HCT116 (cell line): ENCODE measurements around the gene ZDHHC19. TPM values are rescaled to one million over a fixed set of nuclear protein-coding genes. Genes with fewer than 3 reads are reported as not detected.

ENCODE experiments used
- ATAC-seq: fragments of 200-7000 bp; cut with Tn5 transposase; 2 replicates; pipeline ENCODE4 v1.9.1; 2020; ENCODE audit warnings: mild to moderate bottlenecking, moderate library complexity
- BruUV-seq: library from RNA; stranded (reverse); fragments of 400-500 nt; replicated peaks from 2 replicates; lab custom pipeline; 2021; lab: Mats Ljungman, UMichigan
- CTCF ChIA-PET: fragments of 300-600 bp; sonication (Branson Sonifier 250); formaldehyde crosslinking; loops from one replicate; lab custom pipeline; 2021; ENCODE audit warnings: antibody characterized with exemption; lab: Charles Lee
- POLR2A ChIA-PET: fragments of 300-600, 350-600 bp; sonication (Branson Sonifier 250); formaldehyde crosslinking; loops from one replicate; lab custom pipeline; 2021; ENCODE audit warnings: antibody characterized with exemption; lab: Charles Lee
- RAD21 ChIA-PET, 2 experiments: fragments of 300-600 bp; sonication (Branson Sonifier 250); formaldehyde crosslinking; loops; one replicate each; lab custom pipeline; 2023; ENCODE audit warnings: low total read pairs in 2 of 2; ENCODE audit not compliant: uncharacterized antibody in 2 of 2, unreplicated experiment in 2 of 2, low non-redundant PET in 1 of 2; lab: Charles Lee
- DNase-seq: peaks from one replicate; pipeline ENCODE4 v3.0.0-alpha.2; 2010; ENCODE audit warnings: low read depth, low spot score
- H2AFZ ChIP-seq: fragments of 200-600 bp; shearing (Covaris generic), sonication (generic); 2 replicates; pipeline ENCODE4 v1.6.1; 2017; ENCODE audit warnings: low read depth, mixed run types, mixed read lengths, antibody characterized with exemption, low read length; ENCODE audit not compliant: poor library complexity, severe bottlenecking
- H3K27ac ChIP-seq: 2 replicates; pipeline ENCODE4 v1.5.1; 2012; ENCODE audit warnings: low read depth, low read length
- H3K27me3 ChIP-seq: fragments of 200-600 bp; sonication (generic); 2 replicates; pipeline ENCODE4 v1.6.1; 2016; ENCODE audit warnings: mixed run types, low read length, mixed read lengths; ENCODE audit not compliant: insufficient read depth
- H3K36me3 ChIP-seq, 2 experiments: fragments of 200-500 bp in 1 of 2; fragments of 200-600 bp in 1 of 2; sonication (Bioruptor generic) in 1 of 2; sonication (generic) in 1 of 2; 2 replicates each; pipeline versions ENCODE4 v1.5.1 to v1.6.1; 2014 to 2016; ENCODE audit warnings: low read length in 2 of 2, inconsistent platforms in 1 of 2, mixed read lengths in 1 of 2, mixed run types in 1 of 2; ENCODE audit not compliant: insufficient read depth in 2 of 2, control insufficient read depth in 1 of 2
- H3K4me1 ChIP-seq, 2 experiments: fragments of 200-600 bp in 1 of 2; sonication (generic) in 1 of 2; 2 replicates each; pipeline versions ENCODE4 v1.5.1 to v1.6.1; 2012 to 2017; ENCODE audit warnings: low read length in 2 of 2, inconsistent platforms in 1 of 2, mild to moderate bottlenecking in 1 of 2, mixed read lengths in 1 of 2, mixed run types in 1 of 2, moderate library complexity in 1 of 2; ENCODE audit not compliant: insufficient read depth in 2 of 2, control insufficient read depth in 1 of 2
- H3K4me2 ChIP-seq: fragments of 200-600 bp; sonication (generic); 2 replicates; pipeline ENCODE4 v1.6.1; 2017; ENCODE audit warnings: mixed run types, low read length, mixed read lengths
- H3K4me3 ChIP-seq, 2 experiments: fragments of 200-600 bp in 1 of 2; sonication (generic) in 1 of 2; replicated peaks in 1 of 2; 2 replicates each; pipeline ENCODE4 v1.5.1; 2011 to 2016; ENCODE audit warnings: low read length in 2 of 2, control low read depth in 1 of 2, low read depth in 1 of 2, mild to moderate bottlenecking in 1 of 2, mixed read lengths in 1 of 2, mixed run types in 1 of 2
- H3K79me2 ChIP-seq: fragments of 200-600 bp; sonication (generic); 2 replicates; pipeline ENCODE4 v1.6.1; 2017; ENCODE audit warnings: mild to moderate bottlenecking, mixed run types, low read length, moderate library complexity, mixed read lengths; ENCODE audit not compliant: insufficient read depth
- H3K9ac ChIP-seq: fragments of 200-600 bp; sonication (generic); 2 replicates; pipeline ENCODE4 v1.6.1; 2016; ENCODE audit warnings: low read length, mixed read lengths
- H3K9me2 ChIP-seq: fragments of 200-600 bp; sonication (generic), shearing (Covaris generic); 2 replicates; pipeline ENCODE4 v1.6.1; 2017; ENCODE audit warnings: mixed run types, mild to moderate bottlenecking, moderate library complexity; ENCODE audit not compliant: insufficient read depth
- H3K9me3 ChIP-seq, 2 experiments: fragments of 200-500 bp in 1 of 2; fragments of 200-600 bp in 1 of 2; sonication (Bioruptor generic) in 1 of 2; sonication (generic) in 1 of 2; 2 replicates each; pipeline ENCODE4 v1.6.1; 2014 to 2017; ENCODE audit warnings: low read length in 2 of 2, mixed read lengths in 2 of 2, inconsistent platforms in 1 of 2, low read depth in 1 of 2, mild to moderate bottlenecking in 1 of 2, mixed run types in 1 of 2, moderate library complexity in 1 of 2; ENCODE audit not compliant: control insufficient read depth in 1 of 2, insufficient read depth in 1 of 2
- H4K20me1 ChIP-seq: fragments of 200-600 bp; sonication (generic), shearing (Covaris generic); 2 replicates; pipeline ENCODE4 v1.6.1; 2017; ENCODE audit warnings: mixed run types, mild to moderate bottlenecking, moderate library complexity; ENCODE audit not compliant: insufficient read depth
- CBX3 ChIP-seq: IDR thresholded peaks from 2 replicates; pipeline ENCODE4 v1.6.1; 2012; ENCODE audit warnings: low read depth
- CEBPB ChIP-seq: IDR thresholded peaks from 2 replicates; pipeline ENCODE4 v1.6.1; 2012; ENCODE audit warnings: low read depth
- EGR1 ChIP-seq: IDR thresholded peaks from 2 replicates; pipeline ENCODE4 v1.6.1; 2012; ENCODE audit warnings: low read depth
- ELF1 ChIP-seq: IDR thresholded peaks from 2 replicates; pipeline ENCODE4 v1.6.1; 2012; ENCODE audit warnings: low read depth, borderline replicate concordance
- EZH2phosphoT487 ChIP-seq: fragments of 200-600 bp; IDR thresholded peaks from 2 replicates; pipeline ENCODE4 v1.6.1; 2018; ENCODE audit warnings: antibody characterized with exemption, borderline replicate concordance
- FOSL1 ChIP-seq: IDR thresholded peaks from 2 replicates; pipeline ENCODE4 v1.6.1; 2012; ENCODE audit warnings: low read depth
- JUND ChIP-seq: IDR thresholded peaks from 2 replicates; pipeline ENCODE4 v1.6.1; 2012
- RAD21 ChIP-seq: IDR thresholded peaks from 2 replicates; pipeline ENCODE4 v1.6.1; 2012; ENCODE audit warnings: low read depth, mild to moderate bottlenecking
- REST ChIP-seq: IDR thresholded peaks from 2 replicates; pipeline ENCODE4 v1.6.1; 2012; ENCODE audit warnings: low read depth
- YY1 ChIP-seq: IDR thresholded peaks from 2 replicates; pipeline ENCODE4 v1.6.1; 2011; ENCODE audit warnings: low read length, low read depth, moderate library complexity, mild to moderate bottlenecking; ENCODE audit not compliant: insufficient replicate concordance; ENCODE audit errors: extremely low read depth
- ZFX ChIP-seq: fragments of 450-650 bp; IDR thresholded peaks from 2 replicates; pipeline ENCODE4 v1.6.1; 2017
- ZNF274 ChIP-seq: fragments of 200-500 bp; sonication (Bioruptor generic); IDR thresholded peaks from 2 replicates; pipeline ENCODE4 v1.6.1; 2014; ENCODE audit warnings: mild to moderate bottlenecking, low read depth, low read length, inconsistent platforms
- intact Hi-C: fragments of 100-400 bp; cut with micrococcal nuclease; formaldehyde crosslinking; loops from 2 replicates; pipeline ENCODE4 v1.10.0; 2022
- total RNA-seq: library from RNA; stranded (reverse); gene quantifications from one replicate; pipeline ENCODE4 v1.2.1, GENCODE V29; 2021; ENCODE audit not compliant: unreplicated experiment

The ZDHHC19 gene
- total RNA-seq, 1 experiment from 2014 or later: not detected

- POLR2A ChIA-PET: no interaction called here
- Histone ChIP-seq H3K79me2 (no peaks in the 10 kb centered on the region), H3K36me3 (no peaks in the 10 kb centered on the region), H3K9me2 (no peaks in the 10 kb centered on the region), H4K20me1 (no peaks in the 10 kb centered on the region), H2AFZ (no peak overlapping the region), H3K4me2 (no peak overlapping the region), H3K9me3 (no peaks in the 10 kb centered on the region), H3K9ac (no peak overlapping the region), H3K27ac (no peak overlapping the region), H3K27me3 (no peaks in the 10 kb centered on the region), H3K4me1 (peaks cover 2 to 9% of the 10 kb centered on the region in 2 experiments; a peak in 3 of 4 replicates), H3K4me3 (no peak overlapping the region)
- RAD21 ChIA-PET: no interaction called here
- CTCF ChIA-PET: no interaction called here
- intact Hi-C loops: no loop called here
- TF ChIP-seq CEBPB (no peak), RAD21 (no peak), FOSL1 (no peak), ZNF274 (no peak), REST (no peak), EZH2phosphoT487 (no peak), CBX3 (no peak), JUND (no peak), ELF1 (no peak), ZFX (no peak), YY1 (no peak), EGR1 (no peak)
- BruUV-seq: no TSS peak
- DNase-seq: no peak
- ATAC-seq: no peak
Observed at GRCh38 chr3:196186651-196187573, 24.3 kb downstream of the ZDHHC19 start.
